ENCODE data around the gene CRYBG2. TPM values are rescaled to one million over a fixed set of nuclear protein-coding genes. Genes with fewer than 3 reads are reported as not detected.
"Not testable (repeated sequence)": the region's sequence is repeated elsewhere in the genome, so short reads cannot be mapped to it uniquely, and the experiment has no call there.

CRYBG2 gene
- total RNA-seq, 1 experiment from 2014 or later = 21.1 TPM

- TF ChIP-seq HMGXB4 (CRISPR knock-in tag; IDR thresholded peaks at IDR 0.05) = no peak
- no peak for TF ChIP-seq ZBTB43 (CRISPR knock-in tag; IDR thresholded peaks at IDR 0.05)
Observed at GRCh38 chr1:26297057-26297790, 56.7 kb downstream of the CRYBG2 start (continued).

- H3K27ac Mint-ChIP-seq = peak overlapping the region; percentile 86
- no peak for ATAC-seq
Observed at GRCh38 chr1:26296340-26297056, 57.4 kb downstream of the CRYBG2 start.

GRCh38 chr1:26295194-26296138, 58.5 kb downstream of the CRYBG2 start:
- no peaks in the 10 kb centered on the region for H3K9me3 Mint-ChIP-seq
- no peaks in the 10 kb centered on the region for H3K27me3 Mint-ChIP-seq (ENCODE audit: low read depth)
- ChIA-PET POLR2A (no interaction called here), CTCF (interaction anchor here (2.2 kb wide), 1 partner anchor 10 kb away, joined by 10 read pairs; no protein-coding TSS in a partner anchor)
- ATAC-seq = no peak
- no peak overlapping the region for H3K4me3 Mint-ChIP-seq
- no peaks in the 10 kb centered on the region for H3K36me3 Mint-ChIP-seq
- DNase-seq (ENCODE audit: low spot score) = no peak
- H3K27ac Mint-ChIP-seq = peak overlapping the region; percentile 86
- no peak for TF ChIP-seq ATF1 (CRISPR knock-in tag; IDR thresholded peaks at IDR 0.05)
- H3K4me1 Mint-ChIP-seq = peaks cover 12% of the 10 kb centered on the region

More at GRCh38 chr1:26296340-26297056, 57.4 kb downstream of the CRYBG2 start:
- CTCF ChIA-PET = interaction anchor here (0.9 to 2.2 kb wide), 2 partner anchors 11 to 25 kb away, joined by 3 to 10 read pairs; no protein-coding TSS in a partner anchor
- Mint-ChIP-seq H3K4me1 (peaks cover 3% of the 10 kb centered on the region), H3K36me3 (no peaks in the 10 kb centered on the region), H3K27me3 (ENCODE audit: low read depth) (no peaks in the 10 kb centered on the region), H3K4me3 (no peak overlapping the region), H3K9me3 (no peaks in the 10 kb centered on the region)
- POLR2A ChIA-PET = no interaction called here
- TF ChIP-seq MYBL2 (CRISPR knock-in tag; IDR thresholded peaks at IDR 0.05) (no peak), FOXP1 (CRISPR knock-in tag; IDR thresholded peaks at IDR 0.05; ENCODE audit: borderline replicate concordance) (no peak), NR2C2 (CRISPR knock-in tag; IDR thresholded peaks at IDR 0.05) (no peak), RELA (CRISPR knock-in tag; IDR thresholded peaks at IDR 0.05; ENCODE audit: borderline replicate concordance) (no peak), ZNF263 (CRISPR knock-in tag; IDR thresholded peaks at IDR 0.05; ENCODE audit: low read depth) (no peak)
- DNase-seq (ENCODE audit: low spot score) = no peak

GRCh38 chr1:26293911-26294463, 59.9 kb downstream of the CRYBG2 start:
- CTCF ChIA-PET = interaction anchor here (1.1 to 2.1 kb wide), 4 partner anchors 9 to 125 kb away, joined by 3 to 5 read pairs (median 4); partner anchors contain the start of genes C1orf232 and ZNF593
- no peak for ATAC-seq
- Mint-ChIP-seq H3K9me3 (no peaks in the 10 kb centered on the region), H3K27ac (no peak overlapping the region), H3K4me3 (no peak overlapping the region), H3K36me3 (no peaks in the 10 kb centered on the region), H3K27me3 (ENCODE audit: low read depth) (no peaks in the 10 kb centered on the region), H3K4me1 (peaks cover 18% of the 10 kb centered on the region)
- TF ChIP-seq ZNF671 (CRISPR knock-in tag; IDR thresholded peaks at IDR 0.05) (no peak), GTF2I (CRISPR knock-in tag; conservative IDR thresholded peaks at IDR 0.05) (no peak), ZMAT4 (CRISPR knock-in tag; IDR thresholded peaks at IDR 0.05) (no peak), ZNF317 (CRISPR knock-in tag; IDR thresholded peaks at IDR 0.05; ENCODE audit: borderline replicate concordance, low read depth) (no peak), TP53 (CRISPR knock-in tag; IDR thresholded peaks at IDR 0.05) (no peak), FOXJ3 (CRISPR knock-in tag; IDR thresholded peaks at IDR 0.05; ENCODE audit: borderline replicate concordance) (no peak), MYBL2 (CRISPR knock-in tag; IDR thresholded peaks at IDR 0.05) (no peak), E2F1 (CRISPR knock-in tag; IDR thresholded peaks at IDR 0.05) (no peak), GABPB1 (CRISPR knock-in tag; IDR thresholded peaks at IDR 0.05) (no peak), NR3C1 (CRISPR knock-in tag; conservative IDR thresholded peaks at IDR 0.05; ENCODE audit: low read depth) (no peak), NR1H2 (CRISPR knock-in tag; IDR thresholded peaks at IDR 0.05) (no peak), NFYB (CRISPR knock-in tag; conservative IDR thresholded peaks at IDR 0.05; ENCODE audit: low read depth) (no peak)
- no peak for DNase-seq (ENCODE audit: low spot score)
- POLR2A ChIA-PET = no interaction called here

- not testable (repeated sequence) for DNase-seq (ENCODE audit: low spot score); H3K27ac Mint-ChIP-seq; H3K27me3 Mint-ChIP-seq (ENCODE audit: low read depth); H3K36me3 Mint-ChIP-seq; H3K4me3 Mint-ChIP-seq; ATAC-seq; H3K9me3 Mint-ChIP-seq
- CTCF ChIA-PET = interaction anchor here (0.8 to 2.1 kb wide), 2 partner anchors 23 to 29 kb away, joined by 3 to 5 read pairs; no protein-coding TSS in a partner anchor
- POLR2A ChIA-PET = interaction anchor here (0.5 to 0.6 kb wide), 2 partner anchors 15 to 922 kb away, joined by 3 to 5 read pairs; no protein-coding TSS in a partner anchor
- H3K4me1 Mint-ChIP-seq = peaks cover 16% of the 10 kb centered on the region
Observed at GRCh38 chr1:26292735-26293134, 61.2 kb downstream of the CRYBG2 start.

All from WTC11 (cell line).